Endothelial cell (in vitro differentiated cells): Measurements from ENCODE around the gene EIF4E1B. TPM values are rescaled to one million over a fixed set of nuclear protein-coding genes. Genes with fewer than 3 reads are reported as not detected.

Experiments used
- DNase-seq: peaks from one replicate; pipeline ENCODE4 v3.0.0; 2021; ENCODE audit warnings: low spot score
- H3K27ac Mint-ChIP-seq: one replicate; pipeline ENCODE4 v1.8.0; 2021; ENCODE audit warnings: mixed read lengths, inconsistent platforms; ENCODE audit not compliant: unreplicated experiment
- H3K27me3 Mint-ChIP-seq: one replicate; pipeline ENCODE4 v1.8.0; 2021; ENCODE audit warnings: mild to moderate bottlenecking, moderate library complexity, mixed read lengths, inconsistent platforms; ENCODE audit not compliant: unreplicated experiment
- H3K36me3 Mint-ChIP-seq: one replicate; pipeline ENCODE4 v1.8.0; 2021; ENCODE audit warnings: mild to moderate bottlenecking, low read depth, mixed read lengths, inconsistent platforms; ENCODE audit not compliant: unreplicated experiment
- H3K4me1 Mint-ChIP-seq: one replicate; pipeline ENCODE4 v1.8.0; 2021; ENCODE audit warnings: mild to moderate bottlenecking, mixed read lengths, inconsistent platforms; ENCODE audit not compliant: unreplicated experiment
- H3K4me3 Mint-ChIP-seq: one replicate; pipeline ENCODE4 v1.8.0; 2021; ENCODE audit warnings: mild to moderate bottlenecking, mixed read lengths, inconsistent platforms; ENCODE audit not compliant: unreplicated experiment
- H3K9me3 Mint-ChIP-seq: one replicate; pipeline ENCODE4 v1.8.0; 2021; ENCODE audit warnings: mixed read lengths, inconsistent platforms; ENCODE audit not compliant: unreplicated experiment
- total RNA-seq: library from RNA; stranded (reverse); fragmentation: NEBNext Ultra II Directional; extraction: Animal tissue kit (Norgen Biotek cat#: 25700); gene quantifications from one replicate; pipeline ENCODE4 v1.2.1, GENCODE V29; 2021; ENCODE audit not compliant: unreplicated experiment
- TF ChIP-seq, protein P1 (sequence below): fragments of 200-600 bp; sonication (generic); IDR thresholded peaks from one replicate; pipeline ENCODE4 v1.5.0; 2021; ENCODE audit warnings: antibody characterized with exemption; ENCODE audit not compliant: unreplicated experiment

EIF4E1B gene
- total RNA-seq, 1 donor from 2014 or later, result 0.54 TPM

DNA sequence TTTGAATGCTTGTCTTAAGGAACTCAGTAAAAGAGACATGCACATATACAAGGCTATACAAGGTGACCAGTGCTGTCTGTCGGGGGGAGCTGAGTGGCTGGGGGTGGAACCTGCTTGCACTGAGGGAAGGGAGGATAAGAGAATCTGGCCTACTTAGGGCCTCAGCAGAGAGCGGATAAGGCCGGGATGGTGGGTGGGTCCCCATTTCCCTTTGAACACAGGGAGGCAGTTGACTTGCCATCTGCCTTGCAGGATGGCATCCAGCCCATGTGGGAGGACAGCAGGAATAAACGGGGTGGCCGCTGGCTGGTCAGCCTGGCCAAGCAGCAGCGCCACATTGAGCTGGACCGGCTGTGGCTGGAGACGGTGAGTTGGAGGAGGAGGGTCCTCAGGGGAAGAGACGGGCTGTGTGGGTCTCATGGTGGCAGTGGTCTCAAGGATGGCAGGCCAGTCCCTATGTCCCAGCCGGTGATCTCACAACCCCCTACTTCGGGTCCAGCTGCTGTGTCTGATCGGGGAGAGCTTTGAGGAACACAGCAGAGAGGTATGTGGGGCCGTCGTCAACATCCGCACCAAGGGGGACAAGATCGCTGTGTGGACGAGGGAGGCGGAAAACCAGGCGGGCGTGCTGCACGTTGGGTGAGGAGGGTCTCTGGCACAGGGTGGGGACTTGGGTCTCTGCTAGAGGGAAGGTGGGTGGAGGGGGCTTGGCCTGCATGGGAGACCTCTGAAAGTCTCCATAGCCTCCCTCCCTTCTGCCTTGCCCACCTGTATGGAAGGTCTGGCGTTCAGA lies 14.6 kb downstream of the EIF4E1B start:
- Mint-ChIP-seq H3K4me3 (peak overlapping the region; percentile 37), H3K27me3 (peaks cover 13% of the 10 kb centered on the region), H3K9me3 (no peaks in the 10 kb centered on the region), H3K4me1 (peaks cover 6% of the 10 kb centered on the region), H3K36me3 (peaks cover 5% of the 10 kb centered on the region), H3K27ac (no peak overlapping the region)
- TF ChIP-seq, protein P1, sequence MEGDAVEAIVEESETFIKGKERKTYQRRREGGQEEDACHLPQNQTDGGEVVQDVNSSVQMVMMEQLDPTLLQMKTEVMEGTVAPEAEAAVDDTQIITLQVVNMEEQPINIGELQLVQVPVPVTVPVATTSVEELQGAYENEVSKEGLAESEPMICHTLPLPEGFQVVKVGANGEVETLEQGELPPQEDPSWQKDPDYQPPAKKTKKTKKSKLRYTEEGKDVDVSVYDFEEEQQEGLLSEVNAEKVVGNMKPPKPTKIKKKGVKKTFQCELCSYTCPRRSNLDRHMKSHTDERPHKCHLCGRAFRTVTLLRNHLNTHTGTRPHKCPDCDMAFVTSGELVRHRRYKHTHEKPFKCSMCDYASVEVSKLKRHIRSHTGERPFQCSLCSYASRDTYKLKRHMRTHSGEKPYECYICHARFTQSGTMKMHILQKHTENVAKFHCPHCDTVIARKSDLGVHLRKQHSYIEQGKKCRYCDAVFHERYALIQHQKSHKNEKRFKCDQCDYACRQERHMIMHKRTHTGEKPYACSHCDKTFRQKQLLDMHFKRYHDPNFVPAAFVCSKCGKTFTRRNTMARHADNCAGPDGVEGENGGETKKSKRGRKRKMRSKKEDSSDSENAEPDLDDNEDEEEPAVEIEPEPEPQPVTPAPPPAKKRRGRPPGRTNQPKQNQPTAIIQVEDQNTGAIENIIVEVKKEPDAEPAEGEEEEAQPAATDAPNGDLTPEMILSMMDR, result no peak
- DNase-seq, result no peak

DNA sequence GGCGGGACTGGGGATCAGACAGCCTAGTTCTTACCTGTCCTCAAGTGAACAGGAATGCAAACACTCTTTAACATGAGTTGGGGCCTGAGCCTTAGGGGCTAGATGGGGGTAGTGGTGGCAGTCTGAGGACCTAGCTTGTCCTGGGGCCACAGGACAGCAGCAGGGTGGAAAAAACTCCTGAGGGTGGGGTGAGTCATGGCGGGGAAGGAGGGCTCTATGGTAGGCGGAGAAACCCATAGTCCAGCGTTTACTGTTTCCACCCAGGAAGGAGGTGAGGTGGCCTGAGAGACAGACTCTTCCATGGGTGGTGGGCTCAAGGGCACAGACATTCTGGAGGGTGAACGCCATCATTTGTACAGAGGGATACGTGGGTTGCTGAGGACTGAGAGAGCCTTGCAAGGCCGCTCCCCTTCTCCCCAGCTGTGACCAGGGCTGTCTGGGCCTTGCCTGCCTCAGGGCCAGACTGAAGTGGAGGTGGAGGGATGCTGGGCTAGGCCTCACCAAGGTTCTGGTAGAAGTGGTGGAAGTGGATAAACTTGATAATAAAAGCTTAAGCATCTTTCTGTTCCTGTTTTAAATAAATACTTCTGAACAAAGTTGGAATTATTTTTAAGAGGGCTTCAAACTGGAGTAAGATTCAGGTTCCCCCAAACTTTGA lies 15.7 kb downstream of the EIF4E1B start:
- H3K4me1 Mint-ChIP-seq, result peaks cover 6% of the 10 kb centered on the region
- no peaks in the 10 kb centered on the region for H3K9me3 Mint-ChIP-seq
- H3K27ac Mint-ChIP-seq, result peak overlapping the region; percentile 9
- TF ChIP-seq, protein P1, result no peak
- no peaks in the 10 kb centered on the region for H3K36me3 Mint-ChIP-seq
- no peak for DNase-seq
- H3K27me3 Mint-ChIP-seq, result peaks cover 15% of the 10 kb centered on the region
- peak overlapping the region; percentile 71 for H3K4me3 Mint-ChIP-seq

DNA sequence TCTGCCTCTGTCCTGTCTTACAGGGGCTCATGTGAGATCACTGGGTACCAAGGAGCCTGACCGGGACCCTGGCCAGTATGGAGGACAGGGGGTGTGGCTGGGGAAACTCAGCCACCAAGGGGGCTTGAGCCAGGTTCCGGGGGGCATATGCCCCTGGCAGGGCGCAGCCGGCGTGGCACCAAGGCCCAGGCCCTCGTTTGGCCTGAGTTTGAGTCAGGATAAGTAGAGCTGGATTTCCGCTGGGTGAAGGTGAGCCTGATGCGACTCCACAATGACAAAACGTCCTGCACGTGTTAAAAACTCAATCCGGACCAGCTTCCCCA lies 16.2 kb downstream of the EIF4E1B start:
- Mint-ChIP-seq H3K36me3 (no peaks in the 10 kb centered on the region), H3K27ac (no peak overlapping the region), H3K4me1 (peaks cover 6% of the 10 kb centered on the region), H3K9me3 (no peaks in the 10 kb centered on the region), H3K4me3 (peak overlapping the region; percentile 71), H3K27me3 (peaks cover 16% of the 10 kb centered on the region)
- no peak for DNase-seq
- TF ChIP-seq, protein P1, result no peak

DNA sequence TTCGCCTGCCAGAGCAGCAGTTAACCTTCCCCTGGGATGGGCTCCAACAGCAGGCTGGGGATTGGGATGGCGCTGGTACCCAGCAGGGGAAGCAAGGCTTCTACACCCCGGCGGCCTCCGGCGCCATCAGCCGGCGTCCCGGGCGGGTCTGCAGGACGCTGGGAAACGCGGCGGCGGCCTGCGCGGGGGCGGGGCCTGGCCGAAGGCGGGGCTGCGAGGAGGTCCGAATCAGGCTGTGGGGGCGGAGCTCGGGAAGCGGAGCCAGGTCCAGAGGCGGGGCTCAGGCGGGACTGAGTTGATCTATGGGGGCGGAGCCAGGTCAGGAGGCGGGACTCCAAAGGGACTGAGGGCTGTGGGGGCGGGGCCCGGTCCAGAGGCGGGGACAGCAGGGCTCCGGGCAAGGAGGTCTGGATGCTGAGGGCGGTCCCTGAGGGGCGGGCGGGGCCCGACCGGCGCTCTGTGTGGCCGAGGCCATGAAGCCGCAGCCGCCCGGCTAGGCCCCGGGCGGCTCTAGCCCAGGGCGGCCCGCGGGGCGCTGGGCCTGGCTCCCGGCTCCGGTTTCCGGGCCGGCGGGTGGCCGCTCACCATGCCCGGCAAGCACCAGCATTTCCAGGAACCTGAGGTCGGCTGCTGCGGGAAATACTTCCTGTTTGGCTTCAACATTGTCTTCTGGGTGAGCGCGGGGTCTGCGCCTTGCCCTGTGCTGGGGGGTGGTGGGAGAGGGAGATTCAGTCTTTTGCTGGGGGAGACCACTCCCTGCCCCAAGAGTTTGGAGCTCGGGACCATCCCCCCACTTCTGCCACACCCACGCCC lies 16.8 kb downstream of the EIF4E1B start, which contains the start of gene TSPAN17:
Gene TSPAN17 (plus strand): TSS at position 455 of the 813 bp plus-strand sequence. CDS start 132 bp downstream, at position 587.
- H3K4me3 Mint-ChIP-seq, result peak within 1 kb of the TSS; percentile 94
- no peaks in the 10 kb centered on the region for H3K9me3 Mint-ChIP-seq
- H3K27me3 Mint-ChIP-seq, result peaks cover 14% of the 10 kb centered on the region
- H3K4me1 Mint-ChIP-seq, result peaks cover 6% of the 10 kb centered on the region
- peak; percentile 100 for DNase-seq
- no peaks in the 10 kb centered on the region for H3K36me3 Mint-ChIP-seq
- H3K27ac Mint-ChIP-seq, result peak within 1 kb of the TSS; percentile 9
- TF ChIP-seq, protein P1, result no peak
